Endothelial cell of umbilical vein (primary cell): ENCODE results near the gene SUGP2. TPM values are rescaled to one million over a fixed set of nuclear protein-coding genes. Genes with fewer than 3 reads are reported as not detected.

Experiments
- BruUV-seq: library from RNA; stranded (reverse); fragments of 400-500 nt; replicated peaks from 2 replicates; lab custom pipeline; 2021; lab: Mats Ljungman, UMichigan
- CTCF ChIA-PET: fragments of 300-600, 350-600 bp; sonication (Branson Sonifier 250); formaldehyde crosslinking; loops from one replicate; lab custom pipeline; 2021; ENCODE audit warnings: antibody characterized with exemption, inconsistent platforms; lab: Charles Lee
- POLR2A ChIA-PET: fragments of 300-600, 350-600 bp; sonication (Branson Sonifier 250); formaldehyde crosslinking; loops from one replicate; lab custom pipeline; 2021; ENCODE audit warnings: antibody characterized with exemption, inconsistent platforms; lab: Charles Lee
- DNase-seq: peaks from one replicate; pipeline ENCODE4 v3.0.0-alpha.2; 2011; ENCODE audit warnings: low read depth, low spot score
- FAIRE-seq: peaks from 2 replicates; lab custom pipeline; 2011; peaks lifted over from hg19 to GRCh38; lab: Jason Lieb, UNC
- H2AFZ ChIP-seq: 2 replicates; pipeline ENCODE4 v1.6.0; 2012; ENCODE audit warnings: low read depth, low read length, control low read depth, inconsistent platforms
- H3K27ac ChIP-seq: 2 replicates; pipeline ENCODE4 v1.5.1; 2011; ENCODE audit warnings: low read depth, mild to moderate bottlenecking, control low read depth, low read length, moderate library complexity; ENCODE audit not compliant: insufficient read depth
- H3K27me3 ChIP-seq, 2 experiments: 2 replicates each; pipeline versions ENCODE4 v1.6.0 to v1.6.1; 2011; ENCODE audit warnings: low read length in 2 of 2, mixed read lengths in 1 of 2; ENCODE audit not compliant: control insufficient read depth in 2 of 2, insufficient read depth in 2 of 2
- H3K36me3 ChIP-seq, 2 experiments: 2 replicates in 1 of 2; 3 replicates in 1 of 2; pipeline ENCODE4 v1.5.1; 2011; ENCODE audit warnings: low read length in 2 of 2, mild to moderate bottlenecking in 1 of 2, moderate library complexity in 1 of 2; ENCODE audit not compliant: control insufficient read depth in 2 of 2, insufficient read depth in 2 of 2; ENCODE audit errors: extremely low read depth in 1 of 2
- H3K4me1 ChIP-seq: 3 replicates; pipeline ENCODE4 v1.5.1; 2011; ENCODE audit warnings: mild to moderate bottlenecking, low read length; ENCODE audit not compliant: control insufficient read depth, insufficient read depth; ENCODE audit errors: extremely low read depth
- H3K4me2 ChIP-seq: 2 replicates; pipeline ENCODE4 v1.6.1; 2011; ENCODE audit warnings: low read length, control low read depth, mixed read lengths; ENCODE audit not compliant: insufficient read depth
- H3K4me3 ChIP-seq, 3 experiments: fragments of 200-600 bp in 1 of 3; sonication (generic), shearing (Covaris generic) in 1 of 3; replicated peaks in 1 of 3; 2 replicates each; pipeline ENCODE4 v1.5.1; 2011 to 2016; ENCODE audit warnings: control low read depth in 3 of 3, low read length in 3 of 3, mild to moderate bottlenecking in 2 of 3, inconsistent platforms in 1 of 3, low read depth in 1 of 3, moderate library complexity in 1 of 3; ENCODE audit not compliant: insufficient read depth in 1 of 3
- H3K79me2 ChIP-seq: 2 replicates; pipeline ENCODE4 v1.6.0; 2012; ENCODE audit warnings: low read length, inconsistent platforms; ENCODE audit not compliant: control insufficient read depth, insufficient read depth
- H3K9ac ChIP-seq: replicated peaks from 2 replicates; pipeline ENCODE3; 2011; ENCODE audit warnings: low read length, control low read depth; ENCODE audit not compliant: insufficient read depth; ENCODE audit errors: extremely low read depth
- H3K9me1 ChIP-seq: replicated peaks from 3 replicates; pipeline ENCODE4 v1.6.0; 2011; ENCODE audit warnings: mild to moderate bottlenecking, low read length; ENCODE audit not compliant: control insufficient read depth, insufficient read depth; ENCODE audit errors: extremely low read depth
- H3K9me3 ChIP-seq: replicated peaks from 2 replicates; pipeline ENCODE4 v1.5.1; 2012; ENCODE audit warnings: low read length, inconsistent platforms; ENCODE audit not compliant: control insufficient read depth, insufficient read depth
- H4K20me1 ChIP-seq: replicated peaks from 2 replicates; pipeline ENCODE3; 2011; ENCODE audit warnings: mild to moderate bottlenecking, low read length; ENCODE audit not compliant: control insufficient read depth, insufficient read depth; ENCODE audit errors: extremely low read depth
- CTCF ChIP-seq, 2 donors: IDR thresholded peaks; 1 replicate in 1 of 2; 2 replicates in 1 of 2; pipeline ENCODE4 v1.5.1; 2011; ENCODE audit warnings: low read length in 2 of 2, mild to moderate bottlenecking in 2 of 2, moderate library complexity in 2 of 2, control low read depth in 1 of 2, inconsistent platforms in 1 of 2, low read depth in 1 of 2; ENCODE audit not compliant: insufficient read depth in 1 of 2; ENCODE audit errors: extremely low read depth in 1 of 2
- EZH2 ChIP-seq: IDR thresholded peaks from 2 replicates; pipeline ENCODE4 v1.6.1; 2012; ENCODE audit warnings: borderline replicate concordance, low read depth, mild to moderate bottlenecking, moderate library complexity, low read length, inconsistent platforms; ENCODE audit not compliant: severe bottlenecking
- FOS ChIP-seq: IDR thresholded peaks from 2 replicates; pipeline ENCODE4 v1.6.1; 2011; ENCODE audit warnings: mild to moderate bottlenecking, low read length, moderate library complexity, borderline replicate concordance; ENCODE audit not compliant: insufficient read depth
- GATA2 ChIP-seq: IDR thresholded peaks from 2 replicates; pipeline ENCODE4 v1.7.0; 2011; ENCODE audit warnings: low read depth, mild to moderate bottlenecking, moderate library complexity, mixed read lengths, low read length; ENCODE audit not compliant: insufficient read length, insufficient read depth
- JUN ChIP-seq: IDR thresholded peaks from 2 replicates; pipeline ENCODE4 v1.6.1; 2011; ENCODE audit warnings: borderline replicate concordance, low read depth; ENCODE audit not compliant: insufficient read length, insufficient read depth
- MYC ChIP-seq: IDR thresholded peaks from one replicate; pipeline ENCODE4 v1.6.1; 2011; ENCODE audit warnings: mild to moderate bottlenecking, low read depth, low read length
- POLR2A ChIP-seq: IDR thresholded peaks from 2 replicates; pipeline ENCODE4 v1.6.1; 2012; ENCODE audit warnings: low read depth, mild to moderate bottlenecking, control low read depth, low read length
- POLR2AphosphoS5 ChIP-seq: IDR thresholded peaks from 2 replicates; pipeline ENCODE4 v1.6.1; 2012; ENCODE audit warnings: low read depth, mild to moderate bottlenecking, control low read depth, low read length, moderate library complexity; ENCODE audit not compliant: insufficient read depth
- dilution Hi-C: fragments of 300-500 bp; cut with MboI; formaldehyde crosslinking; loops from one replicate; pipeline ENCODE4 v1.15.0; 2019; ENCODE audit warnings: low sequenced_read_pairs; ENCODE audit not compliant: extremely low pct_ligation_motif_present
- intact Hi-C: fragments of 100-400 bp; cut with micrococcal nuclease; formaldehyde crosslinking; loops from one replicate; pipeline ENCODE4 v1.10.0; 2022
- polyA plus RNA-seq, 4 experiments: library from polyadenylated mRNA; depleted of rRNA in 3 of 4; stranded (reverse) in 3 of 4; unstranded in 1 of 4; fragments of >200 nt; gene quantifications; 2 replicates each; pipeline versions ENCODE4 v1.2.1 to v1.2.3, GENCODE V29; 2011 to 2012; ENCODE audit warnings: missing spikeins in 1 of 4
- total RNA-seq: library from RNA; stranded (reverse); gene quantifications from 2 replicates; pipeline ENCODE4 v1.2.3, GENCODE V29; 2021

SUGP2 gene
- total and polyA plus RNA-seq, 2 donors (not counting 3 experiments of a cell fraction or from before 2014, with no cell fraction given): 44.6 to 79.7 TPM

GRCh38 chr19:18948075-18948975 is 85.0 kb downstream of the SUGP2 start:
- Histone ChIP-seq H3K4me3 (no peak overlapping the region), H3K9me1 (no peaks in the 10 kb centered on the region), H3K27me3 (no peaks in the 10 kb centered on the region), H3K79me2 (no peaks in the 10 kb centered on the region), H4K20me1 (no peaks in the 10 kb centered on the region), H3K4me1 (no peaks in the 10 kb centered on the region), H3K27ac (no peak overlapping the region), H2AFZ (no peak overlapping the region), H3K9me3 (no peaks in the 10 kb centered on the region), H3K9ac (no peak overlapping the region), H3K4me2 (no peak overlapping the region), H3K36me3 (peaks cover 0 to 1% of the 10 kb centered on the region in 2 experiments)
- TF ChIP-seq FOS (no peak), POLR2A (no peak), GATA2 (no peak), MYC (no peak), JUN (no peak), EZH2 (no peak), POLR2AphosphoS5 (no peak), CTCF (IDR thresholded peaks at IDR 0.05; ENCODE audit: extremely low read depth in 1 of 2, insufficient read depth in 1 of 2, low read depth in 1 of 2, low read length in 2 of 2) (no peak)
- dilution Hi-C loops (no loop called here), intact Hi-C loops (no loop called here)
- ChIA-PET POLR2A (no interaction called here), CTCF (interaction anchor here (1.1 to 1.5 kb wide), 3 partner anchors 9 to 39 kb away, joined by 3 to 6 read pairs (median 5); no protein-coding TSS in a partner anchor)
- no peak for FAIRE-seq
- DNase-seq: no peak
- no TSS peak for BruUV-seq
